HG02938 (cell line): ENCODE measurements around the gene CPNE9.

Experiments
- ATAC-seq: cut with Tn5 transposase; IDR thresholded peaks from one replicate; pipeline ENCODE4 v1.9.1; 2021; ENCODE audit warnings: mild to moderate bottlenecking, moderate library complexity; ENCODE audit not compliant: unreplicated experiment

CPNE9 gene

DNA sequence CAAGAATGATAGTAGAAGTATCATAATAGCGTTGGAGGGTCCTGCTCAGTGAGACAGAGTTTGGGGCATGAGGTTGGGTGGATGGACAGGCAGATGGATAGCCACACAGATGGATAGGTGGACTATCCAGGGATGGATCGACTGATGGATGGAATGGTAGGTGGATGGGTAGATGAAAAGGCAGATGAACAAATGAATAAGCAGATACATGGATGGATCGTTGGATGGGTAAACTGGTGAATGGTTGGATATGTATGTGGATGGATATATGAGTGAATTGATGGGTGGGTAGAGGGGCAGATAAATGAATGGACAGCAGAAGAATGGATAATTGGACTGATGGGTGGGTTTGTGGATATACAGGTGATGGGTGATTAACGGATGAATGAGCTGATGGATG is 9.5 kb downstream of the CPNE9 start:
- ATAC-seq: no peak

DNA sequence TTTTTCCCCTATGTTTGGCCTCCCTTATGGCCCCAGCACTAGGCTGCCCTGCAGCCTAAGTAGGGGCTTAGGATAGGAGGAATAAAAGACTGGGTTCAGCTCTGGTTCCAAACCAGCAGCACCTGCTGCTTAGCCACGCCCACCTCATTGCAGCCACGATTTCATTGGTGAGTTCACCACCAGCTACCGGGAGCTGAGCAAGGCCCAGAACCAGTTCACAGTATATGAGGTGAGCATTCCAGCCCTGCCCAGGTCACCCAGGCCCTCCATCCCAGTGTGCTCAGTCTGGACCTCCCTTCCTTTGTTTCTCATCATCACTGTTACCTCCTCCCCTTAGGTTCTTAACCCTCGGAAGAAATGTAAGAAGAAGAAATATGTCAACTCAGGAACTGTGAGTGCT is 11.5 kb downstream of the CPNE9 start:
- no peak for ATAC-seq

DNA sequence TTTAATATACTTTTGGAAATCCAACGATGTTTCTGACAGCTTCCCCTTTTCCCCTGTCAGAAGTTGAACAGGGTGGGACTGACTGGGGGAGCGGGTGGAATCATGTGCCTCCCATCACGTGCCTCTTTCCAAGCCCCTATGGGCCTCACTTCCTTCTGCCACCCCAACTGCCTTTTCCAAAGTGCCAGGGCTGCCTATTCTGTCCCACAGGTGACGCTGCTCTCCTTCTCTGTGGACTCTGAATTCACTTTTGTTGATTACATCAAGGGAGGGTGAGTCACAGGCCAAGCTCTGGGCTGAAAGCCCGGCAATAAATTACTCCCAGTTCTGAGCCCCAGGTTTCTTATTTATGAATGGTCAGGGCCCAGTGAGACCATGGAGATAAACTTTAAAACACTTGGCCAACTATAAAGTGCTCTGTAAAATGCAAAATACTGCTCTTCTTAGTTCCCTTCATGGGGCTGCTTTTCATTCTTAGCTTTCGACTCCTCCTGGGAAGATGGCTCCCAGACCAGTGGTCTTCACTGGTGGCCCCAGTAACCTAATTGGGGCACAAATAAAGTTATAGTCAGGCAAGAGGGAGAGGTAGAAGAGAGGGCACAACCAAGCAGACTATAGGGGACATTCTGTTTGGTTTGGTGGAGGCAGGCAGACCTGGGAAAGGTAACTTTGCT is 12.3 kb downstream of the CPNE9 start:
- no peak for ATAC-seq

DNA sequence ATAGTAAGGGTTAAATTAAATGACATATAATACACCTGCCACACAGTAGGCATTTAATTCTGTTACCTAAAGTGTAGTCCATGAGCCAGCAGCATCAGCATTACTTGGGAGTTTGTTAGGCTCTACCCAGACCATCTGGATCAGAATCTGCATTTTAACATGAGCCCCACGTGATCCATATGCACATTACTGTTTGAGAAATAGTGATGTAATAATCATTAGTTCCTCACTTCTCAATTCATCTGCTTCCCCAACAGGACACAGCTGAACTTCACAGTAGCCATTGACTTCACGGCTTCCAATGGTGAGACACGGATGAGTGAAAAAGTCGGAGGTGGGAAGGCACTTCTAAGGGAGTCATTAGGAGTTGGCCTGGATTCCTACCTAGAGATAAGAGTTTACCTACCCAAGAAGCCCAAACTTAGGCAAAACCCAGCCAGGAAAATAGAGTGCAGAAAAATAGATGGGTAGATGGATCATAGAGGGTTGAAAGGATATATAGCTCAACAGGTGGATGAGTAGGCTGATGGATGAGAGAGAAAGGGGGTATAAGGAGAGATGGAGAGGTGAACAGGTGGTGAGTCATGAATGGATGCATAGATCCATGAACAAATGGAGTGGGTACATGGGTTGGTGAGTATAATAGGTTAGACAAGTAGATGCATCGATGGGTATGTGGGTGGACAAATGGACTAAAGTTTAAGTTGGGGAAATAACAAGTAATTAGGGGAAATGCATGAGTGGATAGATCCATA is 13.3 kb downstream of the CPNE9 start:
- ATAC-seq: no peak

DNA sequence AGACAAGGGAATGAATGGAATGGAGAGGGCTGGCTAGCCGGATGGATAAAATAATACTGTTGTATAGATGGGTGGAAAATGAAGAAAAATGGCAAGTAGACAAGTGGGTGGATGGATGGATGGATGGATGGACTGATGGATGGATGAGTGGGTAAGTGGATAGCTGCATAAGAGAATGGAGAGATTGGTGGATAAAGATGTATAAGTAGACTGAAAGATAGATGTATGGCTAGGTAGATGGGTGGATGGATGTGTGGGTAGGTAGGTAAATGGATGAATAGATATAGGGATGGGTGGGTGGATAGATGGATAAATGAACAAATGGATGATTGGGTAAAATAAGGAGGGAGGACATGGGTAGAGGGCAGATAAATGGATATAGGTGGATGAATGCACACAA is 13.9 kb downstream of the CPNE9 start:
- ATAC-seq: no peak

DNA sequence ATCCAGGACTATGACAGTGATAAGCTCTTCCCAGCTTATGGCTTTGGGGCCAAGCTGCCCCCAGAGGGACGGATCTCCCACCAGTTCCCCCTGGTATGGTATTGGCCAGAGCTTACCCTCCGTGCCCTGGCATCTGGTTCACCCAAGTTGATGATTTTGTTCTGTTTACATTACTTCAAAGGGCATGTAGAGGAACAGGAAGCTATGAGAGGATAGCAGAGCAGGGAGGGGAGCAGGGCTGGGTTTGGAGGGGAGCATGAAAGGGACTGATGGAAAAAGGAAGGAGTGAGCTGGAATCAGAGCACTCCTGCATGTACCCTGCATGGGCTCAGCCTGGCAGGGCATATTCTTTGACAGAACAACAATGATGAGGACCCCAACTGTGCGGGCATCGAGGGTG is 14.5 kb downstream of the CPNE9 start:
- ATAC-seq: no peak

DNA sequence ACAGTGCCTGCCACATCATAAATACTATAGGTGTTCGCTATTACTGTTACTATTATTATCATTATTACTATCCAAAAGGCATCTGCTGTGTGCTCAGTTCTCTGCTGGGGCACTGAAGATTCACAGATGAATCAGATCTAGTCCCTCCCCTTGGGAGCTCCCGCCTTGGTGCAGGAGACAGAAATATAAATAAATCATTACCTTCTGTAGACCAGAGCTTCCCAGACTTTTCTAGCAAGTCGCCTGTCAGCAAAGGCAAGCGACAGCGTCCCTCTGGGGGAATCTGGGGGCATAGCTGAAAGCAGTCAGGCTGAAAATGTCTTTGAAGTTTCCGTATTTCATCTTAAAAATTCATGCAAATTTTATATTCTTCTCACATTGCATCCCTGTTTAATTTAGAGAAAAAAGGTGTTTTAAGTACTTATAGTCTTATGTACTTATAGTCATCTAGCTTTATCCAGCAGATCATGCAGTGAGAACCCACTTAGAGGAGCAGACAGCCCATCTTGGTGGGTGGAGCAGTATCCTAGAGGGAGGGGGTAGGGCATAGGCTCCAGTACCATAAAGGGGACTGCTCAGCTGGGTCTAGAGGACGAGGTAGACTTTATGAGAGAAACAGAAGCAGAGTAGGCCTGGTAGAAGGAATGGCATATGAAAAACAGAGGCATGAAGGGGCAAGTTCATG is 17.5 kb downstream of the CPNE9 start:
- ATAC-seq: no peak

DNA sequence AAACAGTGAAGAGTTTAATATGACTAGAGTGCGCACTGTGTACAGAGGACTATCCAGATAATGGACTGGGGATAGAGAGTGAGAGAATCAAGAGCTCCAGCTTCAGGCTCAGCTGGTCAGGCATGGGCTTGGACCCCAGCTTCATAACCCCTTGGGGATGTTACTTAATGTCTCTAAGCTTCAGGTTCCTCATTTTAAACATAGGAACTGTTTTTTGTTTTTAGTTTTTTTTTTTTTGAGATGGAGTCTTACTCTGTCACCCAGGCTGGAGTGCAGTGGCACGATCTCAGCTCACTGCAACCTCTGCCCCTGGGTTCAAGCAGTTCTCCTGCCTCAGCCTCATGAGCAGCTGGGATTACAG is 18.0 kb downstream of the CPNE9 start:
- ATAC-seq: no peak

DNA sequence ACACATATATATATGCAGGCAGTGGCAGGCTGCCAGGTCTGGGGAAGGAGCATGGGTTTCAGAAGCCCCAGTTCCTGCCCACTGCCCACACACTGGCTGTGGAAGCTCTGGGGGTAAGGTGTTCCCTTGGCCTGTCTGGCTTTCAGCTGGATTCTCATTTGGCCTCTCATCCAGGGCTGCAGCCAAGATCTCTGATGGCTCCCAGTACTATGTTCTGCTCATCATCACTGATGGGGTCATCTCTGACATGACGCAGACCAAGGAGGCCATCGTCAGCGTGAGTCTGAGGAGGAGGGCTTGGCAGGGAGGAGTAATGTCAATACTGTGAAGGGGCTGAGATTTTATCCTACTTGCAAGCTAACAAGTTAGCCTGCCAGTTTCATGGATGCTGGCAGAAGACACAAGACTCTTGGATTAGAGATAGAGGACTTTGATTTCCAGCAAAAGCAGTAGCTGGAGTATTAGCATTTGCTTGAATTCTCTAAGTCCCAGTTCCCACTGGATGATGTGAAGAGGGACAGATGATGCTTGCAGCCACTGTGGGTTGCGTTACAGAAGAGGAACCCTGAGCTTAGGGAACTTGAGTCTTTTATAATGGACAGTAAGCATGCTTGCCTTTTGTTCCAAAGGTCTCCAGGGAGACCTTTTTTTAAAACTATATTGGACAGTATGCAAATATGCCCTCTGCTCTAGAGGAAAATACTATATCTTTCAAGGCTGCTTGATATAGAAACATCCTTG is 22.3 kb downstream of the CPNE9 start:
- no peak for ATAC-seq

DNA sequence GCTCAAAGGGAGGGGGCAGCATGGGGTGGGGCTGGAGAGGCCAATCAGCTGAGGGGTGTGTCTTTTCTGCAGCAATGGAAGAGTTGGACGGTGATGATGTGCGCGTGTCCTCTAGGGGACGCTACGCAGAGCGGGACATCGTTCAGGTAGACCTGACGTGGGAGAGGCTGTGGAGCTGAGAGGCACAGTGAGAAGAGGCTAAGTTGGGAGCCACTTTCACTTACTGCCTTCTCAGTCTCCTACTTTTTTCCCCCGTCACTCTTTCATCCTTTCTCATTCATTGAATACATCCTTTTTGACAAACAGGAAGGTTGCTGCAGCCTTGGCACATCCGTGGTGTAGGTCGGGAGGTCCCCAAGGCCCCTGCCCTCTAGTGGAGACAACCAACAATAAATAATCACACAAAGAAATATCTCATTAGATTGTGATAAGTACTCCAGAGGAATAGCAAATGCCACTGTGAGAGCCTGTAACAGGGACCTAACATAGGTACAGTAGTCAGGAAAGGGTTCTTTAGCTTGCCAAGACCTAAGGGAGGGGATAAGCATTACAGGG is 23.5 kb downstream of the CPNE9 start:
- ATAC-seq: peak; percentile 31

DNA sequence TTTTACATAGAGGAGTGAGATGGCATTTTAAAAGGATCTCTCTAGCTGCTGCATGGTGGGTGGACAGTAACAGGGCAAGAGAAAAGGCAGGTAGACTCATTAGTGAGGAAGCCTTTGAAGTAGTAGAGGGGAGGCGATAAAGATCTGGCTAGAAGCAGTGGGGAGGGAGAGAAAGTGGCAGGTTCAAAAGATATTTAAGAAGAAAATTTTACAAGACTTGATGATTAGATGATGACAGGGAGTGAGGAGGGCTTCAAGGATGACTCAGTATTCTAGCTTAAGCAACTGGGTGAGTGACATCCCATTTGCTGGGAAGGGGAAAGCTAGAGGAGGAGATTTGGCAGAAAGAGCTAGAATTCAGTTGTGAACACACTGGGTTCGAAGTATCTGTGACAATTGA is 24.1 kb downstream of the CPNE9 start:
- no peak for ATAC-seq

DNA sequence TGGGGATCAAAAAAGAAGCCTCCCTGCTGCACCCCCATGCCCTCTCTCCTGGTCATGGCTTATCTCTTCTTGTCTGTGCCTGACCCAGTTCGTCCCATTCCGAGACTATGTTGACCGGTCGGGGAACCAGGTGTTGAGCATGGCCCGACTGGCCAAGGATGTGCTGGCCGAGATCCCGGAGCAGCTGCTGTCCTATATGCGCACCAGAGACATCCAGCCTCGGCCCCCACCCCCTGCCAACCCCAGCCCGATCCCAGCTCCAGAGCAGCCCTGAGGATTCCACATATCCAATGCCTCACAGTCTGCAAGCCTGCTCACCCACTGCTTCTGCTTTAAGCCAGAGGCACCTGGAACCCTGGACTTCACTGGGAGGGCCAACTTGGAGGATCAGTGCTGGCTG is 25.8 kb downstream of the CPNE9 start:
- no peak for ATAC-seq

DNA sequence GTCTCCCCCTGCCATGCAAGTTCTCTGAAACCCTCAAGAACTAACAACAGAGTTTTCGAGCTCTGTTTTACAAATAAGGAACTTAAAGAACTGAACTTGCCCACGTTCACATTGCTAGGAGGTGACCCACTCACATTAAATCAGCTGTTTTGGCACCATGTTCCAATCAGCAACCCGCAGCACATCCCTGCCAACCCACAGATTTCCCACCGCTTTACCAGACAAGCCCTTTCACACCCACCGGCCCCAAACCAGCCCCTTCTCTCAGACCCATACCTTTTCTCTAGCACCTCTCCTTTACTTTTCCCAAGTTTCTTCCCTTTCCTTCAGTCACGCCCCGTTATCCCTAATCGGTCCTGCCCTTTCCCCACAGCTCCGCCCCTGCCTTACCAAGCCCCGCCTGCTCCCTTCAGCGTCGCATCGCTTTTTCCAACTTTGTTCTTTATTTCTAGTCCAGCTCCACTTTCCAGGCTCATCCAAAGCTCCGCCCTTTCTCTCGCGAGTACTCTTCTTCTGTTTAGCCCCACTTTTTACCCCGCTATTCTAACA is 27.1 kb downstream of the CPNE9 start:
- ATAC-seq: peak; percentile 42

DNA sequence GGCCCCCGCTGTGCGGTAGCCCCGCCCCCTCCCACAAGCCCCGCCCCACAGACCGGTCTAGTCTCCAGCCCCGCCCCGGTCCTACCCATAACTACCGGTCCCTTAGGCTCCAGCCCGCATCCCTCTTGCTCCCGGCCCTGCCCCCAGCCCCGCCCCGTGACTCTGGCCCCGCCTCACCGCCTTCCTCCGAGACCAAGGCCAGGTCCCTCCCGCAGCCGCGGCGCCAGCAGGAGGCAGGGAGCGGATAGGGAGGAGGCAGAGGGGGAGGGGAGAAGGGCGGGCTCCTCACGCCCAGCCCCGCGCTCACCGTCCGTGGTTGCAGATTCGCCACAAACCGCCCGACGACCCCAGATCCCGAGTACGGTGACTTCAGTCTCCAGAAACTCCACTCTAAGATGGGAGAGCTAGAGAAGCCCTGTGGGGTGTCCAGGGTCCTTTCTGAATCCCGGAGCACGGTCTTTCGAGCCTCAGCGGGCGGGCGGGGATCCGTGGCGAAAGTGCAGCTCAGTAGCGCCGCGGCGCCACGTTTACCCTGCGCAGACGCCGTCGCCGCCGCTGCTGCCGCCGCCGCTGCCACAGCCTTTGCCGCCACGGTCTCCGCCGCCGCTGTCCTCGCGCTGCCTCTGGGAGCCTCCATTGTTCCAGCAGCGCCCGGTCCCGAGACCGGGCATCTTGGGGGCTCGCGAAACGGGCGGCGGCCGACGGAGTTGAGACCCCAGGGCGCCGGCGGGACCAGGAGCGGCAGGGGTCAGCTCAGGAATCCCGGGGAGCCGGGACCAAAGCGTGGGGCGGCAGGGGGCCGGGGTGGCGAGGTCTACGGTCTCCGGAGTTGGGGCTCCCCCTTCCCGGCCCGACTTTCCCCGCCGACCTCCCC is 27.8 kb downstream of the CPNE9 start, which contains the start of gene BRPF1:
Gene BRPF1, plus strand, starts transcription at position 530 of the 874 bp plus-strand sequence. CDS start 2,406 bp downstream, outside the sequence.
- ATAC-seq: peak; percentile 83

DNA sequence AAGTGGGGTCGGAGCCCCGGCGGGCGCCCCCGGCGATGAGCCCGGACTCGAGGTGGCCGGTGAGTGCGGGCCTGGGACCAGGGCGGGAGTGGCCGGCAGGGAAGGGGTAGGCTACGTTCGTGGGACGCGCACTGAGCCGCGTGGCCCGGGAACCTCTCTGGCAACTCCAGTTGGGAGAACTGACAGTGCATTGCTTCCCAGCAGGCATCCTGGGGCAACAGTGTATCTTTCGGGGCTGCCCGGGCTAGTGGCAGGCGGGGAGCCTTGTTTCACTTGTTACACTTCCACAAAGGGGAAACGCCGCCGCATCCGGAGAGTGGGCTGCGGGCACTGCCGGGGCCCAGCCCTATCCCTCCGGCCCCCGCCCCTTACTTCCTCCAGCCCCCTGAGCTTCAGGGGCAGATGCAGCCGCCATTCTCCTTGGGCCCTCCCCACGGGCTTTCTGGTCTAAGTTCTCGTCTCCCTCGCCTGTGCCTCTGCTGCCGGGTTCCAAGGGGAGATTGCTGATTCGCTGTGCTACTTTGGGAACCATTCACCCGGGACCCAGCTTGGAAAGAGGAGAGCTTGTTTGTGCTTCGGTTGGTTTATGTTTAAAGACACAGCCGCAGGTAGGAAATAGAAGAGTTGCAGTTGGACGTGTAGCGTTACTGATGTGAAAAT is 28.6 kb downstream of the CPNE9 start:
- ATAC-seq: peak; percentile 7

DNA sequence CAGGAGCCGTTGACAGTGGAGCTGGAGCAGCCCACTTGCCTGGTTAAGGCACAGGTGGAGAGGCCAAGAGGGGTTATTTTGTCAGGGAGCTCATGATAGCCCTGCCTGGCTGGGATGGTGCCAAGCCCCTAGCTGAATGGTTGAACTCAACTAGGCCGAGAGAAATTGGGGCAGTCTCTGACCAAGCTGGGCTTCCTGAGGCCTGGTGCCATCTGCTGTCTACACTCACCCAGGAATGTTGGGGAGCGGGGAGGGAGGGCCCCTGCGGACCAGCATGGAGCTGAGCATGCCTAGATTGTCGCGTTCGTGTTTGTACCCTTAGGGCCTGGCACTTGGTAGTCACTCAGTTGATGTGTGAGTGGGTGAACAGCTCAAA is 29.1 kb downstream of the CPNE9 start:
- ATAC-seq: no peak

DNA sequence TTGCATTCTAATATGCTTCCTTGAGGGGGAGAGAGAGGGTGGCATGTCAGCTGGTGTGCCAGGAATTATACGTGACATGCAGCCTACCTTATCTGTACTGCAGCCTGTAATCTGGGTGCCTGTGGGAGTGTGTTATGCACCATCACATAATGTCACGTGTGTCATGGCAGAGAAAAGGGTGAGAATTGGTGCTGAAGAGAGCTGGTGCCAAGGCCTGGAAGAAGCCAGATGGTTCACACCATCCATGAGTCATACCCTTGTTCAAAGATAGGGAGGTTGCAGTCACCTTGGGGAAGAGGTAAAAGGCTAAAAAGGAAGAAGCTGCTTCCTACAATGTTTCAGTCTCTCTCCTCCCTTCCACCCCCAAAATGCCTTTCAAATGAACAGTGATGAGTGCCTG is 33.2 kb downstream of the CPNE9 start:
- ATAC-seq: no peak

DNA sequence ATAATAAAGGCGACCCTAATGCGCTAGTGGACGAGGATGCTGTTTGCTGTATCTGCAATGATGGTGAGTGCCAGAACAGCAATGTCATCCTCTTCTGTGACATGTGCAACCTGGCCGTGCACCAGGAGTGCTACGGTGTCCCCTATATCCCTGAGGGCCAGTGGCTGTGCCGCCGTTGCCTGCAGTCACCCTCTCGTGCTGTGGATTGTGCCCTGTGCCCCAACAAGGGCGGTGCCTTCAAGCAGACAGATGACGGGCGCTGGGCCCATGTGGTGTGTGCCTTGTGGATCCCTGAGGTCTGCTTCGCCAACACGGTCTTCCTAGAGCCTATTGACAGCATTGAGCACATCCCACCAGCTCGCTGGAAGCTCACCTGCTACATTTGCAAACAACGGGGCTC is 35.5 kb downstream of the CPNE9 start:
- no peak for ATAC-seq

DNA sequence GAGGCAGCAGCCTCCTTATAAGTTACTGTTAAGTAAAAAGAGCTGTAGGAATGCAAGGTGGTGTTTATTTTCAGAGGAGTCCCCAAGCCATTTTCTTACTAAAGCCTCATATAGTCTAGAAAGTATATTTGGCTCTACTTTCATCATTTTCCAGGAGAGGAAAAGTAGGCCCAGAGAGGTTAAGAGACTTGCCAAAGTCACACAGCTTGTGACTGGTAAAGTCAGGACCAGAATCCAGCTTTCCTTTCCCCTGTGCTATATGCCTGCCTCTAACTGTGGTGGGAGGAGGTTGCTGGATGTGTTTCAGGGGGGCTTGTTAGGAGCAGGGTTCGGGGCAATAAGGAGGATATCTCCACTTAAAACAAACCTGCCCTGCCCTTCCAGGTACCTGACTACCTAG is 38.9 kb downstream of the CPNE9 start:
- ATAC-seq: no peak
